Naive thymus-derived CD4-positive, alpha-beta T cell (primary cell): ENCODE measurements around the gene SYT14. TPM values are rescaled to one million over a fixed set of nuclear protein-coding genes. Genes with fewer than 3 reads are reported as not detected.
"Not testable (repeated sequence)": the region's sequence is repeated elsewhere in the genome, so short reads cannot be mapped to it uniquely, and the experiment has no call there.

Experiments used
- ATAC-seq: fragments of 150-1000 bp; cut with Tn5 transposase; 2 replicates; pipeline ENCODE4 v1.10.0; 2021; ENCODE audit warnings: mild to moderate bottlenecking, moderate library complexity
- CTCF ChIA-PET: fragments of 350-600 bp; sonication (Branson Sonifier 250); formaldehyde crosslinking; loops from one replicate; lab custom pipeline; 2021; ENCODE audit warnings: antibody characterized with exemption; lab: Charles Lee
- POLR2A ChIA-PET: fragments of 350-600 bp; sonication (Branson Sonifier 250); formaldehyde crosslinking; loops from one replicate; lab custom pipeline; 2021; ENCODE audit warnings: antibody characterized with exemption, inconsistent platforms; lab: Charles Lee
- DNase-seq, 9 donors: peaks; one replicate each; pipeline versions ENCODE4 v3.0.0 to v3.0.0-alpha.2; 2020 to 2022; ENCODE audit warnings: mixed read lengths in 1 of 9
- H3K27ac ChIP-seq: one replicate; pipeline ENCODE4 v1.7.0; 2013; ENCODE audit warnings: mild to moderate bottlenecking, low read depth, low read length, moderate library complexity
- H3K27me3 ChIP-seq, 2 donors: one replicate each; pipeline ENCODE4 v1.7.0; 2013; ENCODE audit warnings: low read length in 2 of 2, mild to moderate bottlenecking in 2 of 2, moderate library complexity in 2 of 2; ENCODE audit not compliant: control insufficient read depth in 2 of 2, insufficient read depth in 2 of 2
- H3K36me3 ChIP-seq, 3 experiments: 1 replicate in 2 of 3; 2 replicates in 1 of 3; pipeline ENCODE4 v1.7.0; 2013; ENCODE audit warnings: low read length in 3 of 3, mild to moderate bottlenecking in 3 of 3, moderate library complexity in 1 of 3; ENCODE audit not compliant: insufficient read depth in 3 of 3, control insufficient read depth in 2 of 3
- H3K4me1 ChIP-seq, 2 donors: one replicate each; pipeline ENCODE4 v1.7.0; 2013; ENCODE audit warnings: low read length in 2 of 2, mild to moderate bottlenecking in 2 of 2, moderate library complexity in 1 of 2; ENCODE audit not compliant: control insufficient read depth in 2 of 2, insufficient read depth in 2 of 2
- H3K4me3 ChIP-seq: 2 replicates; pipeline ENCODE4 v1.7.0; 2013; ENCODE audit warnings: mild to moderate bottlenecking, low read length
- H3K9me3 ChIP-seq, 3 experiments: 1 replicate in 2 of 3; 2 replicates in 1 of 3; pipeline ENCODE4 v1.7.0; 2013; ENCODE audit warnings: low read length in 3 of 3; ENCODE audit not compliant: control insufficient read depth in 2 of 3
- H3K27ac Mint-ChIP-seq, 9 donors: one replicate each; pipeline ENCODE4 v1.8.0; 2020 to 2022; ENCODE audit warnings: mixed read lengths in 9 of 9, mild to moderate bottlenecking in 8 of 9, moderate library complexity in 5 of 9, inconsistent platforms in 2 of 9
- H3K27me3 Mint-ChIP-seq, 5 donors: one replicate each; pipeline ENCODE4 v1.8.0; 2021 to 2022; ENCODE audit warnings: mixed read lengths in 5 of 5, mild to moderate bottlenecking in 1 of 5
- H3K36me3 Mint-ChIP-seq, 5 donors: one replicate each; pipeline ENCODE4 v1.8.0; 2020 to 2022; ENCODE audit warnings: mixed read lengths in 5 of 5, mild to moderate bottlenecking in 3 of 5, inconsistent platforms in 1 of 5
- H3K4me1 Mint-ChIP-seq, 7 donors: one replicate each; pipeline ENCODE4 v1.8.0; 2020 to 2022; ENCODE audit warnings: mixed read lengths in 7 of 7, mild to moderate bottlenecking in 3 of 7, inconsistent platforms in 1 of 7
- H3K4me3 Mint-ChIP-seq, 10 donors: one replicate each; pipeline ENCODE4 v1.8.0; 2020 to 2022; ENCODE audit warnings: mild to moderate bottlenecking in 10 of 10, mixed read lengths in 10 of 10, moderate library complexity in 6 of 10, inconsistent platforms in 2 of 10
- H3K9me3 Mint-ChIP-seq, 11 donors: one replicate each; pipeline ENCODE4 v1.8.0; 2020 to 2022; ENCODE audit warnings: mixed read lengths in 11 of 11, mild to moderate bottlenecking in 4 of 11, inconsistent platforms in 1 of 11, moderate library complexity in 1 of 11
- intact Hi-C, 2 donors: fragments of 100-400 bp; cut with micrococcal nuclease; formaldehyde crosslinking; loops; one replicate each; pipeline ENCODE4 v1.15.1; 2023
- polyA plus RNA-seq, 2 donors: library from polyadenylated mRNA; unstranded; fragments of 300-500 nt; fragmentation: Illumina TruSeq; gene quantifications; one replicate each; pipeline ENCODE4 v1.2.3, GENCODE V29; 2021
- total RNA-seq, 6 experiments: library from RNA in 5 of 6; stranded (reverse) in 5 of 6; gene quantifications; 1 replicate in 5 of 6; 2 replicates in 1 of 6; pipeline ENCODE4 v1.2.3 and lab custom pipeline; 2021 to 2026

SYT14 gene
- total and polyA plus RNA-seq, 7 experiments from 2014 or later = not detected

DNA sequence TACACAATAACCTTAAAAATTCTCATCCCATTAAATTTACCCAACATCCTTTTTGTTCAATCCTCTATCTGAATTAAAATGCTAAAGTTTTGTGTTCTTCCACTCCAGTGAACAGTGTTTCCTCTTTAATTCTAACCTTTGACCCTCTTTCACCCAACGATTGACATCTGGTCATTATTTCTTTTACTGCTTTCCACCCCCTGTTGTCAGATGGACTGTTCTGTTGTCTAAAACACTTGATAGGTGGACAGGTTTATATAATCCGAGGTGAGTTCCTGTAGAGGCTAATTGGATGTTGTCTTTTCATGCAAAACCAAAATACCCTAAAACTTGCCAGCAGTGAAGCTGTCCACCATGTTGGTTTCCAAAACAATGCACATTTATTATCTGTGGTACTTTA is 221.2 kb downstream of the SYT14 start:
- Mint-ChIP-seq H3K27ac (no peak overlapping the region), H3K27me3 (peaks cover 0 to 14% (median 2%) of the 10 kb centered on the region in 5 donors), H3K9me3 (no peaks in the 10 kb centered on the region), H3K4me3 (no peak overlapping the region), H3K36me3 (no peaks in the 10 kb centered on the region), H3K4me1 (peaks cover 0 to 2% (median 0%) of the 10 kb centered on the region in 7 donors)
- ATAC-seq (no peak), DNase-seq (no peak)
- Histone ChIP-seq H3K27me3 (no peaks in the 10 kb centered on the region), H3K4me3 (no peak overlapping the region), H3K4me1 (no peaks in the 10 kb centered on the region), H3K36me3 (no peaks in the 10 kb centered on the region), H3K9me3 (no peaks in the 10 kb centered on the region), H3K27ac (no peak overlapping the region)
- POLR2A ChIA-PET = no interaction called here
- intact Hi-C loops = no loop called here
- CTCF ChIA-PET = no interaction called here

DNA sequence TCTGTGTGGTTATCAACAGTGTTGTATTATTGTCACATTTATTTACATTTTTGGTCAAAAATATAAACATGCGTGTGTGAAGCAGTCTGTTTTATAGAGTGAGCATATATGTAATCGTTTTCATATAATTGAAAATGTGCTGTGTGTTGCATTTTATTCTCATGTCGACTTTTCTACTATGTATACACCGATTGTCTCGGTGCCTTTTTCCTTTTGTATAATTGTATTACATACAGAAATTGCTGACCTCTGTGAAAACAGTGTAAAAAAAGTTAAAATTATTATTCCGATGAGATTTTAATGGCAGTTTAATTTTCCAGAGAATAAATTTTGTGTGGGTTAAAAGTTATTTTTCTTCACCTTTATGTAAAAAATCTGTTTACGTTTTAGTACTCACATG is 232.2 kb downstream of the SYT14 start:
- Histone ChIP-seq H3K9me3 (no peaks in the 10 kb centered on the region), H3K27me3 (no peaks in the 10 kb centered on the region), H3K27ac (no peak overlapping the region), H3K4me3 (no peak overlapping the region), H3K4me1 (no peaks in the 10 kb centered on the region), H3K36me3 (no peaks in the 10 kb centered on the region)
- ChIA-PET POLR2A (no interaction called here), CTCF (no interaction called here)
- H3K4me3 Mint-ChIP-seq = no peak overlapping the region
- no peak overlapping the region for H3K27ac Mint-ChIP-seq
- no peaks in the 10 kb centered on the region for H3K36me3 Mint-ChIP-seq
- peaks cover 0 to 1% (median 0%) of the 10 kb centered on the region in 11 donors for H3K9me3 Mint-ChIP-seq
- intact Hi-C loops = no loop called here
- peaks cover 0 to 27% (median 12%) of the 10 kb centered on the region in 5 donors for H3K27me3 Mint-ChIP-seq
- H3K4me1 Mint-ChIP-seq = no peaks in the 10 kb centered on the region
- DNase-seq (no peak), ATAC-seq (no peak)

DNA sequence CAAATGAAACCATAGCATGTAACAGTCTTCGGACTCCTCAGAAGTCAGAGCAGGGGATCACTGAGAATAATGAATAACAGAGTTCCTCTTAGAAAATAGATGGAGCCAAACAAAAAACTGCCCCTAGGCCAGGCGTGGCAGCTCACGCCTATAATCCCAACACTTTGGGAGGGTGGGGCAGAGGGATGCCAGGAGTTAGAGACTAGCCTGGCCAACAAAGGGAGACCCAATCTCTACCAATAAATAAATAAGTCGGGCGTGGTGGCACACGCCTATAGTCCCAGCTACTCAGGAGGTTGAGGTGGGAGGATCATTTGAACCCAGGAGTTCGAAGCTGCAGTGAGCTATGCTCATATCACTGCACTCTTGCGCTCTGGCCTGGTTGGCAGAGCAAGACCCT is 236.1 kb downstream of the SYT14 start:
- POLR2A ChIA-PET = no interaction called here
- no peak for DNase-seq
- no peaks in the 10 kb centered on the region for H3K36me3 Mint-ChIP-seq
- H3K9me3 ChIP-seq = no peaks in the 10 kb centered on the region
- peaks cover 0 to 22% (median 16%) of the 10 kb centered on the region in 5 donors for H3K27me3 Mint-ChIP-seq
- no peak overlapping the region for H3K4me3 Mint-ChIP-seq
- H3K9me3 Mint-ChIP-seq = peaks cover 0 to 2% (median 0%) of the 10 kb centered on the region in 11 donors
- no peak overlapping the region for H3K27ac Mint-ChIP-seq
- H3K4me3 ChIP-seq = no peak overlapping the region
- intact Hi-C loops = no loop called here
- H3K4me1 Mint-ChIP-seq = no peaks in the 10 kb centered on the region
- CTCF ChIA-PET = no interaction called here
- H3K36me3 ChIP-seq = no peaks in the 10 kb centered on the region
- H3K27me3 ChIP-seq = no peaks in the 10 kb centered on the region
- no peak for ATAC-seq
- no peak overlapping the region for H3K27ac ChIP-seq
- H3K4me1 ChIP-seq = no peaks in the 10 kb centered on the region

DNA sequence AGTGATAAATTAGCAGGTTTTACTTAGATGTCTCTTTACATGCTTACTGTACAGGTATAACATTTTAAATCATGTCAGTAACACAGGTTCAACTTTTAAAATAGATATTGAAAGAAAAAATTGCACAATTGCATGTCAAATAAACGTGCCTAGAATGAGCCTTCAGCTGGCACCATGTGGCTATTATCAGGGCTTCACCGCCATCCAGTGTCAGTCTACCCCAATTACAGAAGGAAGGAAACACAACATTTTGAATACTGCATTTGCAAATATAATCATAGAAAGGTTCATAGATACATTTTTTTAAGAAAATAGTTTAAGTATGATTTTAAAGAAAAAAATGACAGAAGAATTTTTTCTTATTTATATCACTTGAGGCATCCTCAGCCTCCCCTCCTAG is 247.0 kb downstream of the SYT14 start:
- ChIA-PET POLR2A (no interaction called here), CTCF (no interaction called here)
- Mint-ChIP-seq H3K4me3 (no peak overlapping the region), H3K27me3 (peaks cover 0 to 12% (median 4%) of the 10 kb centered on the region in 5 donors), H3K36me3 (no peaks in the 10 kb centered on the region), H3K4me1 (no peaks in the 10 kb centered on the region), H3K9me3 (peaks cover 0 to 1% (median 0%) of the 10 kb centered on the region in 11 donors), H3K27ac (no peak overlapping the region)
- intact Hi-C loops = no loop called here
- Histone ChIP-seq H3K36me3 (no peaks in the 10 kb centered on the region), H3K27ac (no peak overlapping the region), H3K27me3 (no peaks in the 10 kb centered on the region), H3K4me3 (no peak overlapping the region), H3K9me3 (no peaks in the 10 kb centered on the region), H3K4me1 (no peaks in the 10 kb centered on the region)
- ATAC-seq (no peak), DNase-seq (no peak)

DNA sequence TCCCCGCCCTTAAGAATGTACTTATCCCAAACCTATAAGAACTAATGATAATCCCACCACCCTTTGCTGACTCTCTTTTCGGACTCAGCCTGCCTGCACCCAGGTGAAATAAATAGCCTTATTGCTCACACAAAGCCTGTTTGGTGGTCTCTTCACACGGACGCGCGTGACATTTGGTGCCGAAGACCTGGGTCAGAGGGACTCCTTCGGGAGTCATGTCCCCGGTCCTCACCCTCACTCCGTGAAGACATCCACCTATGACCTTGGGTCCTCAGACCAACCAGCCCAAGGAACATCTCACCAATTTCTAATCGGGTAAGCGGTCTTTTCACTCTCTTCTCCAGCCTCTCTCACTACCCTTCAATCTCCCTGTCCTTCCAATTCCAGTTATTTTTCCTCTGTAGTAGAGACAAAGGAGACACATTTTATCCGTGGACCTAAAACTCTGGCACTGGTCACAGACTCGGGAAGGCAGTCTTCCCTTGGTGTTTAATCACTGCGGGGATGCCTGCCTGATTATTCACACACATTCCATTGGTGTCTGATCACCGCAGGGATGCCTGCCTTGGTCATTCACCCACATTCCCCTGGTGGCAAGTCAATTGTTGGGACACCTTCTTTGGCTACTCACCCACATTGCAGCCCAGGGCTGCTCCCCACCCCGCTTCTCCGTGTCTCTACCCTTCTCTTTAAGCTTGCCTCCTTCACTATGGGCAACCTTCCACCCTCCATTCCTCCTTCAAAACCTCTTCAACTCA is 250.0 kb downstream of the SYT14 start:
- H3K9me3 ChIP-seq, H3K36me3 Mint-ChIP-seq, H3K4me3 Mint-ChIP-seq, ATAC-seq, H3K27ac ChIP-seq, H3K36me3 ChIP-seq, H3K27ac Mint-ChIP-seq, H3K4me1 ChIP-seq, H3K4me3 ChIP-seq, H3K27me3 ChIP-seq, H3K9me3 Mint-ChIP-seq, POLR2A ChIA-PET, H3K27me3 Mint-ChIP-seq, DNase-seq, CTCF ChIA-PET, intact Hi-C loops, H3K4me1 Mint-ChIP-seq: not testable (repeated sequence)

- H3K4me3 Mint-ChIP-seq = no peak overlapping the region
- no peak overlapping the region for H3K27ac Mint-ChIP-seq
- no peaks in the 10 kb centered on the region for H3K4me1 Mint-ChIP-seq
- no peak for ATAC-seq
- Histone ChIP-seq H3K4me1 (no peaks in the 10 kb centered on the region), H3K27ac (no peak overlapping the region), H3K9me3 (no peaks in the 10 kb centered on the region), H3K36me3 (no peaks in the 10 kb centered on the region), H3K27me3 (no peaks in the 10 kb centered on the region), H3K4me3 (no peak overlapping the region)
- intact Hi-C loops = no loop called here
- DNase-seq = no peak
- H3K27me3 Mint-ChIP-seq = peaks cover 0 to 4% (median 0%) of the 10 kb centered on the region in 5 donors
- CTCF ChIA-PET = no interaction called here
- no peaks in the 10 kb centered on the region for H3K9me3 Mint-ChIP-seq
- no peaks in the 10 kb centered on the region for H3K36me3 Mint-ChIP-seq
- POLR2A ChIA-PET = no interaction called here
Measured at GRCh38 chr1:210189426-210189825, 251.4 kb downstream of the SYT14 start.

DNA sequence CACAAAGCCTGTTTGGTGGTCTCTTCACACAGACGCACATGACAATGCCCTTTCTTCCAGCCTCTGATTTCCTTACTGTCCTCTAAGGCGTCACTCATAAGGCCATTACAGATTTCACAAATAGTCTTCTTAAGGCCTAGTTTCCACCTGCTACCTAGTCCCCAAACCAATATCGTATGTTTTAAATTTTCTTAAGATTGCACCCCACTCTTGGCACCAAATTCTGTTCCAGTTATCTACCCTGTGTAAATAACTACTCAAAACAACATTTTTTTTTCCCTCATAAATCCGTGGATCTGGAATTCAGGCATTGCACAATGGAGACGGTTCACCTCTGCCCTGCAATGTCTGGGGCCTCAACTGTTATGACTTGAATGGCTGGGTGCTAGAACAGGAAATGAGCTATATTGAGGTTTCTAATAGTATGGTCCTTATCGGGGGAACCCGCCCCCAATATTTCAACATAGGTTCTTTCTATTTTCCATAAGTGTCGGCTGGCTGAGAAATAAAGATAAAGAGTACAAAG is 257.7 kb downstream of the SYT14 start:
- peaks cover 0 to 9% (median 0%) of the 10 kb centered on the region in 11 donors for H3K9me3 Mint-ChIP-seq
- peaks cover 0 to 12% (median 3%) of the 10 kb centered on the region in 5 donors for H3K27me3 Mint-ChIP-seq
- Histone ChIP-seq H3K4me1 (no peaks in the 10 kb centered on the region), H3K4me3 (no peak overlapping the region), H3K36me3 (no peaks in the 10 kb centered on the region), H3K27me3 (no peaks in the 10 kb centered on the region), H3K9me3 (peaks cover 0 to 4% (median 0%) of the 10 kb centered on the region in 3 experiments), H3K27ac (no peak overlapping the region)
- intact Hi-C loops = no loop called here
- no peak for DNase-seq
- POLR2A ChIA-PET = no interaction called here
- H3K4me1 Mint-ChIP-seq = no peaks in the 10 kb centered on the region
- peaks cover 0 to 4% (median 0%) of the 10 kb centered on the region in 5 donors for H3K36me3 Mint-ChIP-seq
- no peak overlapping the region for H3K4me3 Mint-ChIP-seq
- ATAC-seq = no peak
- CTCF ChIA-PET = no interaction called here
- no peak overlapping the region for H3K27ac Mint-ChIP-seq
